SH-SY5Y (cell line): ENCODE data around the gene PIGA.

Experiments used
- GATA2 ChIP-seq: IDR thresholded peaks from 2 replicates; pipeline ENCODE4 v1.6.1; 2011; ENCODE audit warnings: mild to moderate bottlenecking, low read depth, low read length
- GATA3 ChIP-seq: IDR thresholded peaks from 2 replicates; pipeline ENCODE4 v1.6.1; 2011; ENCODE audit warnings: low read depth, mild to moderate bottlenecking, low read length, moderate library complexity

GRCh38 chrX:15344106-15344505, 8.8 kb upstream of the PIGA start:
- TF ChIP-seq GATA2: no peak
- TF ChIP-seq GATA3: no peak
